NCI-H345 treated with DMSO at 0.1 percent for 48 hours (cell line): ENCODE results near the gene GPHN.

Experiments used
- DNase-seq: peaks from one replicate; lab custom pipeline; 2025; ENCODE audit not compliant: unreplicated experiment; lab: John Stamatoyannopoulos, UW

GPHN gene

GRCh38 chr14:67207810-67208209 is 699.9 kb downstream of the GPHN start:
- DNase-seq, result no peak

- no peak for DNase-seq
These were observed 710.2 kb downstream of the GPHN start for GRCh38 chr14:67218126-67218525.

- no peak for DNase-seq
These were observed 713.5 kb downstream of the GPHN start for GRCh38 chr14:67221248-67221981.

- DNase-seq, result no peak
These were observed 714.0 kb downstream of the GPHN start for GRCh38 chr14:67221982-67222328.

- DNase-seq, result no peak
These were observed 717.6 kb downstream of the GPHN start for GRCh38 chr14:67225523-67225922.

GRCh38 chr14:67228325-67228984 is 720.5 kb downstream of the GPHN start:
- DNase-seq, result no peak
